Lower leg skin (tissue), 3 donors: Measurements from ENCODE around the gene SYT9.

Experiments
- CTCF ChIP-seq, 3 donors: fragments of 450-650 bp; IDR thresholded peaks; one replicate each; pipeline ENCODE4 v1.5.1; 2016; ENCODE audit warnings: antibody characterized with exemption in 3 of 3, mild to moderate bottlenecking in 3 of 3, moderate library complexity in 2 of 3
- POLR2A ChIP-seq, 2 donors: fragments of 450-650 bp; IDR thresholded peaks; one replicate each; pipeline ENCODE4 v1.6.1; 2016 to 2017; ENCODE audit warnings: antibody characterized with exemption in 2 of 2, mild to moderate bottlenecking in 1 of 2, moderate library complexity in 1 of 2

DNA sequence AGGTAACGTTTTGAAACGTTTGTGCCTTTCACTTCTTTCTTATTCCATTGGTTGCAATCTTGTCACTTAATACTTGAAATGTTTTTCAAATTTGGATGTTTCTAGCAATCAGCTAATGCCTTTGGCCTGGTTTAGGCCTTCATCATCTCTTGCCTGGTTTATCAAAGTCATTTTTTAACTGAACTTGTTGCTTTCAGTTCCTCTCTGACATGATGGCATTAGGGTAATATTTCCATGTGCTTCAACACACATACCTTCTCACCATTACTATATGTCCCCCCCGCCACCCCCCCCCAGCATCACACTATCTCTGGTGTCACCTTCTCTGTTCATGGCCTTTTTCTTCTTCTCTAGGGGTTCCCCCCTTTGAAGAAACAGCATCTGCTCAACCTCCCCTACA lies 1.5 kb upstream of the SYT9 start:
- TF ChIP-seq CTCF (IDR thresholded peaks at IDR 0.05) (no peak), POLR2A (IDR thresholded peaks at IDR 0.05) (no peak)
